Tibial artery (tissue), 4 donors: ENCODE measurements around the gene SH3RF3.

Experiments used
- DNase-seq, 2 donors: peaks; one replicate each; pipeline ENCODE4 v3.0.0-alpha.2; 2019
- H3K27ac ChIP-seq, 2 donors: fragments of 200-600 bp; sonication (generic) in 1 of 2; 1 replicate in 1 of 2; 2 replicates in 1 of 2; pipeline ENCODE4 v1.5.1; 2018 to 2019; ENCODE audit warnings: mild to moderate bottlenecking in 1 of 2
- H3K27me3 ChIP-seq, 2 donors: fragments of 200-600 bp; sonication (generic) in 1 of 2; one replicate each; pipeline versions ENCODE4 v1.5.1 to v1.6.0; 2016 to 2019
- H3K36me3 ChIP-seq, 3 donors: fragments of 200-600 bp; sonication (generic) in 2 of 3; one replicate each; pipeline ENCODE4 v1.5.1; 2016 to 2019; ENCODE audit warnings: mild to moderate bottlenecking in 2 of 3
- H3K4me1 ChIP-seq, 4 donors: fragments of 200-600 bp; sonication (generic) in 2 of 4; 1 replicate in 3 of 4; 2 replicates in 1 of 4; pipeline ENCODE4 v1.5.1; 2016 to 2019
- H3K4me3 ChIP-seq, 2 donors: fragments of 200-600 bp; sonication (generic) in 1 of 2; 1 replicate in 1 of 2; 2 replicates in 1 of 2; pipeline ENCODE4 v1.5.1; 2018 to 2019; ENCODE audit warnings: mild to moderate bottlenecking in 2 of 2
- H3K9me3 ChIP-seq, 3 donors: fragments of 200-600 bp; sonication (generic) in 1 of 3; one replicate each; pipeline ENCODE4 v1.5.1; 2016 to 2019
- CTCF ChIP-seq, 2 experiments: fragments of 200-600 bp in 1 of 2; fragments of 450-650 bp in 1 of 2; IDR thresholded peaks; one replicate each; pipeline ENCODE4 v1.5.1; 2017 to 2019; ENCODE audit warnings: antibody characterized with exemption in 2 of 2, mild to moderate bottlenecking in 1 of 2, moderate library complexity in 1 of 2
- intact Hi-C: fragments of 100-400 bp; cut with DNase I; formaldehyde crosslinking; loops from one replicate; pipeline ENCODE4 v1.15.0; 2023; ENCODE audit warnings: low total_unique reads

Gene SH3RF3

GRCh38 chr2:109422758-109423500 lies 293.9 kb downstream of the SH3RF3 start:
- Histone ChIP-seq H3K36me3 (peaks cover 0 to 12% (median 10%) of the 10 kb centered on the region in 3 donors), H3K9me3 (no peaks in the 10 kb centered on the region), H3K27me3 (no peaks in the 10 kb centered on the region), H3K4me3 (no peak overlapping the region), H3K4me1 (peaks cover 0 to 26% (median 7%) of the 10 kb centered on the region in 4 donors), H3K27ac (no peak overlapping the region)
- intact Hi-C loops = no loop called here
- no peak for DNase-seq
- TF ChIP-seq CTCF (IDR thresholded peaks at IDR 0.05) = no peak

GRCh38 chr2:109423556-109424359 lies 294.8 kb downstream of the SH3RF3 start:
- no peak overlapping the region for H3K4me3 ChIP-seq
- intact Hi-C loops = no loop called here
- H3K36me3 ChIP-seq = peaks cover 0 to 12% (median 10%) of the 10 kb centered on the region in 3 donors
- no peaks in the 10 kb centered on the region for H3K27me3 ChIP-seq
- H3K4me1 ChIP-seq = peaks cover 0 to 26% (median 7%) of the 10 kb centered on the region in 4 donors
- DNase-seq = no peak
- TF ChIP-seq CTCF (IDR thresholded peaks at IDR 0.05) = no peak
- no peaks in the 10 kb centered on the region for H3K9me3 ChIP-seq
- H3K27ac ChIP-seq = no peak overlapping the region

- no peaks in the 10 kb centered on the region for H3K27me3 ChIP-seq
- intact Hi-C loops = no loop called here
Observed at GRCh38 chr2:109425411-109425810, 296.4 kb downstream of the SH3RF3 start.

GRCh38 chr2:109427661-109428091 lies 298.7 kb downstream of the SH3RF3 start:
- TF ChIP-seq CTCF (IDR thresholded peaks at IDR 0.05) = no peak
- Histone ChIP-seq H3K27me3 (no peaks in the 10 kb centered on the region), H3K4me1 (no peaks in the 10 kb centered on the region), H3K36me3 (peaks cover 0 to 14% (median 8%) of the 10 kb centered on the region in 3 donors), H3K4me3 (no peak overlapping the region), H3K27ac (no peak overlapping the region), H3K9me3 (no peaks in the 10 kb centered on the region)
- intact Hi-C loops = no loop called here
- DNase-seq = no peak

More at GRCh38 chr2:109425411-109425810, 296.4 kb downstream of the SH3RF3 start:
- TF ChIP-seq CTCF (IDR thresholded peaks at IDR 0.05) = no peak
- H3K9me3 ChIP-seq = no peaks in the 10 kb centered on the region
- H3K4me3 ChIP-seq = no peak overlapping the region
- H3K27ac ChIP-seq = no peak overlapping the region
- H3K36me3 ChIP-seq = peaks cover 0 to 12% (median 10%) of the 10 kb centered on the region in 3 donors
- no peak for DNase-seq
- peaks cover 0 to 12% (median 3%) of the 10 kb centered on the region in 4 donors for H3K4me1 ChIP-seq

- H3K4me1 ChIP-seq = no peaks in the 10 kb centered on the region
- H3K36me3 ChIP-seq = peaks cover 0 to 15% (median 6%) of the 10 kb centered on the region in 3 donors
- no peaks in the 10 kb centered on the region for H3K9me3 ChIP-seq
- TF ChIP-seq CTCF (IDR thresholded peaks at IDR 0.05) = no peak
- no peak overlapping the region for H3K4me3 ChIP-seq
- intact Hi-C loops = no loop called here
- H3K27ac ChIP-seq = no peak overlapping the region
- no peaks in the 10 kb centered on the region for H3K27me3 ChIP-seq
- DNase-seq = no peak
Observed at GRCh38 chr2:109428281-109428680, 299.3 kb downstream of the SH3RF3 start.
